Measurements from ENCODE around the gene NUFIP1.

Gene NUFIP1

DNA sequence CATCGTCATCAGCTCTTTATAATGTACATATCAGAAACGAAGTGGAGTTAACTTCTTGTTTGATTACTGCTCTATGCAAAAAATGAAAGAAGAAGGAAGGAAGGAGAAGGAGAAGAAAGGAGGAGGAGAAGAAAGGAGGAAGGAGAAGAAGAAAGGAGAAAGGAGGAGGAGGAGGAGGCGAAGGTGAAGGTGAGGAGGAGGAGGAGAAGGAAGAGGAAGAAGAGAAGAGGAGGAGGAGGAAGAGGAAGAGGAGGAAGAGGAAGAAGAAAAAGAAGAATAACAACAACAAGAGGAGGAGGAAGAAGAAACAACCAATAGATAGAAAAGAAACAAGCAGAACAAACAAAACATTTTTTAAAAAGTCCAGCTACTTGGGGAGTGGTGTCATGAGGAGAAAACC is 13.1 kb downstream of the NUFIP1 start:
- Histone ChIP-seq H4K20me1 (ENCODE audit: control insufficient read depth, insufficient read depth, low read depth, low read length) (no peaks in the 10 kb centered on the region), H3K27me3 (ENCODE audit: control insufficient read depth, low read length) (no peaks in the 10 kb centered on the region), H3K9me3 (ENCODE audit: control insufficient read depth, insufficient read depth, low read length) (no peaks in the 10 kb centered on the region), H3K36me3 (ENCODE audit: control insufficient read depth, low read length) (peaks cover 77% of the 10 kb centered on the region), H3F3A (ENCODE audit: control insufficient read depth, insufficient read depth) (no peaks in the 10 kb centered on the region), H3K9me2 (replicated peaks; ENCODE audit: control insufficient read depth, low read length) (no peaks in the 10 kb centered on the region), H3K4me2 (ENCODE audit: low read length) (no peak overlapping the region), H3K4me3 (ENCODE audit: low read length) (no peak overlapping the region), H3K4me1 (ENCODE audit: control insufficient read depth, low read length) (peaks cover 14% of the 10 kb centered on the region), H3K27ac (ENCODE audit: low read depth, low read length) (no peak overlapping the region), H3K79me2 (ENCODE audit: control insufficient read depth, low read length) (no peaks in the 10 kb centered on the region; the same call in 1 of the 2 replicates)
- no peak for TF ChIP-seq EZH2phosphoT487 (IDR thresholded peaks at IDR 0.05; ENCODE audit: borderline replicate concordance, low read length)
- TF ChIP-seq, protein P1, sequence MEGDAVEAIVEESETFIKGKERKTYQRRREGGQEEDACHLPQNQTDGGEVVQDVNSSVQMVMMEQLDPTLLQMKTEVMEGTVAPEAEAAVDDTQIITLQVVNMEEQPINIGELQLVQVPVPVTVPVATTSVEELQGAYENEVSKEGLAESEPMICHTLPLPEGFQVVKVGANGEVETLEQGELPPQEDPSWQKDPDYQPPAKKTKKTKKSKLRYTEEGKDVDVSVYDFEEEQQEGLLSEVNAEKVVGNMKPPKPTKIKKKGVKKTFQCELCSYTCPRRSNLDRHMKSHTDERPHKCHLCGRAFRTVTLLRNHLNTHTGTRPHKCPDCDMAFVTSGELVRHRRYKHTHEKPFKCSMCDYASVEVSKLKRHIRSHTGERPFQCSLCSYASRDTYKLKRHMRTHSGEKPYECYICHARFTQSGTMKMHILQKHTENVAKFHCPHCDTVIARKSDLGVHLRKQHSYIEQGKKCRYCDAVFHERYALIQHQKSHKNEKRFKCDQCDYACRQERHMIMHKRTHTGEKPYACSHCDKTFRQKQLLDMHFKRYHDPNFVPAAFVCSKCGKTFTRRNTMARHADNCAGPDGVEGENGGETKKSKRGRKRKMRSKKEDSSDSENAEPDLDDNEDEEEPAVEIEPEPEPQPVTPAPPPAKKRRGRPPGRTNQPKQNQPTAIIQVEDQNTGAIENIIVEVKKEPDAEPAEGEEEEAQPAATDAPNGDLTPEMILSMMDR (IDR thresholded peaks at IDR 0.05; ENCODE audit: low read depth, low read length, poor library complexity, severe bottlenecking), result no peak

DNA sequence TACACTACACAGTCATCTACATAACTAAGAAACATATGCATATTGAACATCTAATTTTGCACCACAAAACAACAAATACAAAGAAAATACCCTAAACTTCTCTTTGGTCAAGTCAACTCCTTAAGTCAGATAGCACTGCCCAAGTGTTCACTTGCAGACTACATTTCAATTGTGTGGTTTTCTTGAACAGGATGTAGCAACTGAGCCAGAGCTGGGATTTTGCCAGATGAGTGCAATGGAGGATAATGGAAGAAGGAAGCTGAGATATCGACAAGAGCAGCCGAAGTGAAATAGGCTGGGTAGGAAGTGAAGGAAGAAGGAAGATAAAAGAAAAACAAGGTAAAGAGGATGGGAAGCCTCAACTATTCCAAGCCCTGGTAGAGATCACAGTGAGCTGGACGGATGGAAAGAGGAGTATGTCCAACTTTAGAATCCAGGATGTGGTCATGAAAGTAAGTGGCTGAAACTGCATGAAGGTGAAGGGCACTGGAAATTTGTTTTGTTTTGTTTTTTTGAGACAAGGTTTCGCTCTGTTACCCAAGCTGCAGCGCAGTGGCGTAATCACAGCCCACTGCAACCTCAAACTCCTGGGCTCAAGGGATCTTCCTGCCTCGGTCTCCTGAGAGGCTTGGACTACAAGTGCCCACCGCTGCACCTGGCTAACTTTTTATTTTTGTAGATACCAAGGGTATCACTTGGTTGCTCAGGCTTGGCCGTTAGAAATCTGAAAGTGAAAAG is 15.0 kb downstream of the NUFIP1 start:
- Histone ChIP-seq H3K79me2 (ENCODE audit: control insufficient read depth, low read length) (no peaks in the 10 kb centered on the region; the same call in 1 of the 2 replicates), H4K20me1 (ENCODE audit: control insufficient read depth, insufficient read depth, low read depth, low read length) (no peaks in the 10 kb centered on the region), H3K27me3 (ENCODE audit: control insufficient read depth, low read length) (no peaks in the 10 kb centered on the region), H3K9me3 (ENCODE audit: control insufficient read depth, insufficient read depth, low read length) (no peaks in the 10 kb centered on the region), H3K27ac (ENCODE audit: low read depth, low read length) (no peak overlapping the region), H3K9me2 (replicated peaks; ENCODE audit: control insufficient read depth, low read length) (no peaks in the 10 kb centered on the region), H3K36me3 (ENCODE audit: control insufficient read depth, low read length) (peaks cover 65% of the 10 kb centered on the region), H3K4me2 (ENCODE audit: low read length) (no peak overlapping the region), H3K4me1 (ENCODE audit: control insufficient read depth, low read length) (peaks cover 14% of the 10 kb centered on the region), H3K4me3 (ENCODE audit: low read length) (no peak overlapping the region), H3F3A (ENCODE audit: control insufficient read depth, insufficient read depth) (0 out of 2 replicates have a peak, but pooled peaks cover 2% of the 10 kb centered on the region)
- TF ChIP-seq EZH2phosphoT487 (IDR thresholded peaks at IDR 0.05; ENCODE audit: borderline replicate concordance, low read length), result no peak

DNA sequence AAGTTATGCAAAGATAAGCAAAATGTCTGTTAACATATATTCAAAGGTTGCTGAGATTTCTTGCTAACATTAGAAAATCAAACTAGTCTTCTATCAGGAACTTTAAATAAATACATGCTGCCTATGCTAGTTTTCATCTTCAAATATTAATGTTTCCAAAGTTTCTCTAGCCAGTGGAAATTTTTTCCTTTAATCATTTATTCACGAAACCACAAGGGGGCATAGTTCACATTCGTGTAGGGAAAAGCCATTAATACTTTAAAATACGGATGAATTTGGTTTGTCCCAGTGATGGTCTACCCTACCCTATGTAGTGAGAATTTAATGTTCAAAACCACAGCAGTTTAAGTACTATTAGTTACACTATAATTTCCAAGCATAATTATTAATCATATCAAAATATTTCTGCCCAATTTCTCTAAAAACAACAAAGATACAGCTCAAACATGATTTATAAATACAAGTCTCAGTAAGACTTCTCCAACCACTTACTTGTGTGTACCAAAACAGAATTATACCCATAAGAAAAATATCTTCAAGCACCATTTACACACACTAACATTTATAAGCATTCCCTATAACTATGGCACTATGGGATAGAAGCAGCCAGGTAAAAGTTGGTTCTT is 16.2 kb downstream of the NUFIP1 start:
- Histone ChIP-seq H3K4me3 (ENCODE audit: low read length) (no peak overlapping the region), H3K4me1 (ENCODE audit: control insufficient read depth, low read length) (peaks cover 14% of the 10 kb centered on the region), H3K9me2 (replicated peaks; ENCODE audit: control insufficient read depth, low read length) (no peaks in the 10 kb centered on the region), H3K27ac (ENCODE audit: low read depth, low read length) (no peak overlapping the region), H3K9me3 (ENCODE audit: control insufficient read depth, insufficient read depth, low read length) (no peaks in the 10 kb centered on the region), H3K36me3 (ENCODE audit: control insufficient read depth, low read length) (peaks cover 62% of the 10 kb centered on the region), H3F3A (ENCODE audit: control insufficient read depth, insufficient read depth) (0 out of 2 replicates have a peak, but pooled peaks cover 2% of the 10 kb centered on the region), H3K4me2 (ENCODE audit: low read length) (no peak overlapping the region), H4K20me1 (ENCODE audit: control insufficient read depth, insufficient read depth, low read depth, low read length) (no peaks in the 10 kb centered on the region), H3K27me3 (ENCODE audit: control insufficient read depth, low read length) (no peaks in the 10 kb centered on the region), H3K79me2 (ENCODE audit: control insufficient read depth, low read length) (no peaks in the 10 kb centered on the region; the same call in 1 of the 2 replicates)
- TF ChIP-seq, protein P1 (IDR thresholded peaks at IDR 0.05; ENCODE audit: low read depth, low read length, poor library complexity, severe bottlenecking), result peak; percentile 62
- no peak for TF ChIP-seq EZH2phosphoT487 (IDR thresholded peaks at IDR 0.05; ENCODE audit: borderline replicate concordance, low read length)

All from DOHH2 (cell line).